BLaER1 (cell line): ENCODE results near the gene FOXC2.

ENCODE experiments used
- H3K27ac ChIP-seq: shearing (Covaris generic); formaldehyde crosslinking; 2 replicates; pipeline ENCODE4 v1.8.1; 2022
- H3K27me3 ChIP-seq: shearing (Covaris generic); formaldehyde crosslinking; 2 replicates; pipeline ENCODE4 v1.8.1; 2022
- H3K36me3 ChIP-seq: shearing (Covaris generic); formaldehyde crosslinking; 2 replicates; pipeline ENCODE4 v1.8.1; 2022
- H3K4me1 ChIP-seq: shearing (Covaris generic); formaldehyde crosslinking; 2 replicates; pipeline ENCODE4 v1.8.1; 2022
- H3K4me2 ChIP-seq: shearing (Covaris generic); formaldehyde crosslinking; 2 replicates; pipeline ENCODE4 v1.8.1; 2022
- H3K4me3 ChIP-seq: shearing (Covaris generic); formaldehyde crosslinking; 2 replicates; pipeline ENCODE4 v1.8.1; 2022
- H3K9ac ChIP-seq: shearing (Covaris generic); formaldehyde crosslinking; 2 replicates; pipeline ENCODE4 v1.8.1; 2022
- H3K9me3 ChIP-seq: shearing (Covaris generic); formaldehyde crosslinking; 2 replicates; pipeline ENCODE4 v1.8.1; 2022
- H4K20me1 ChIP-seq: shearing (Covaris generic); formaldehyde crosslinking; 2 replicates; pipeline ENCODE4 v1.8.1; 2022
- Cebpa-rat ChIP-seq: shearing (Covaris generic); IDR thresholded peaks from 2 replicates; pipeline ENCODE4 v1.8.1; 2022

FOXC2 gene

GRCh38 chr16:86532526-86532815, 34.2 kb upstream of the FOXC2 start:
- Histone ChIP-seq H3K27me3 (no peaks in the 10 kb centered on the region), H4K20me1 (no peaks in the 10 kb centered on the region), H3K4me2 (no peak overlapping the region), H3K4me3 (no peak overlapping the region), H3K27ac (no peak overlapping the region), H3K9ac (no peak overlapping the region), H3K9me3 (no peaks in the 10 kb centered on the region), H3K36me3 (peaks cover 62% of the 10 kb centered on the region), H3K4me1 (peaks cover 11% of the 10 kb centered on the region)
- no peak for TF ChIP-seq Cebpa-rat

DNA sequence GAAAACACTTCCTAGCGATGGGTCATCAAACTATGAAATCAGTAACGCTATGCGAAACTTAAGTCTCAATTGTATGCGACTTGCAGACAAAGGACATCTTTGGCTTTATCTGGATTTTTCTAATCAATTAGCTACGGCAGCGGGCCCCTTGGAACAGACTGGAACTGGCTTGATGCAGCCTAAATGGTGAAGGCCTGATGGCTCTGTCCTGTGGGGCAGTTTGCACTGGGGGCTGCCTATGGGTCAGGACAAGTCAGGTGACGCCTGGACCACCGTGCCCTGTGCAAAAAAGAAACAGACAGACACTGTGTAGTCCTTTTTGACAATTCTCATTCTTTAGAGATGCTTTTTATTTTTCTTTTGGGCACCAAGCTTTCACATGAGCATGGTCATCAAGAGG, 33.6 kb upstream of the FOXC2 start:
- Histone ChIP-seq H4K20me1 (no peaks in the 10 kb centered on the region), H3K36me3 (peaks cover 68% of the 10 kb centered on the region), H3K4me3 (no peak overlapping the region), H3K27me3 (no peaks in the 10 kb centered on the region), H3K27ac (no peak overlapping the region), H3K9me3 (no peaks in the 10 kb centered on the region), H3K4me1 (peaks cover 5% of the 10 kb centered on the region), H3K9ac (no peak overlapping the region), H3K4me2 (no peak overlapping the region)
- TF ChIP-seq Cebpa-rat: no peak

- TF ChIP-seq Cebpa-rat: no peak
- Histone ChIP-seq H3K9me3 (no peaks in the 10 kb centered on the region), H3K36me3 (peaks cover 72% of the 10 kb centered on the region), H4K20me1 (no peaks in the 10 kb centered on the region), H3K4me1 (no peaks in the 10 kb centered on the region), H3K9ac (no peak overlapping the region), H3K27me3 (no peaks in the 10 kb centered on the region), H3K4me3 (no peak overlapping the region), H3K4me2 (no peak overlapping the region), H3K27ac (no peak overlapping the region)
Observed at GRCh38 chr16:86533767-86534351, 32.8 kb upstream of the FOXC2 start.

DNA sequence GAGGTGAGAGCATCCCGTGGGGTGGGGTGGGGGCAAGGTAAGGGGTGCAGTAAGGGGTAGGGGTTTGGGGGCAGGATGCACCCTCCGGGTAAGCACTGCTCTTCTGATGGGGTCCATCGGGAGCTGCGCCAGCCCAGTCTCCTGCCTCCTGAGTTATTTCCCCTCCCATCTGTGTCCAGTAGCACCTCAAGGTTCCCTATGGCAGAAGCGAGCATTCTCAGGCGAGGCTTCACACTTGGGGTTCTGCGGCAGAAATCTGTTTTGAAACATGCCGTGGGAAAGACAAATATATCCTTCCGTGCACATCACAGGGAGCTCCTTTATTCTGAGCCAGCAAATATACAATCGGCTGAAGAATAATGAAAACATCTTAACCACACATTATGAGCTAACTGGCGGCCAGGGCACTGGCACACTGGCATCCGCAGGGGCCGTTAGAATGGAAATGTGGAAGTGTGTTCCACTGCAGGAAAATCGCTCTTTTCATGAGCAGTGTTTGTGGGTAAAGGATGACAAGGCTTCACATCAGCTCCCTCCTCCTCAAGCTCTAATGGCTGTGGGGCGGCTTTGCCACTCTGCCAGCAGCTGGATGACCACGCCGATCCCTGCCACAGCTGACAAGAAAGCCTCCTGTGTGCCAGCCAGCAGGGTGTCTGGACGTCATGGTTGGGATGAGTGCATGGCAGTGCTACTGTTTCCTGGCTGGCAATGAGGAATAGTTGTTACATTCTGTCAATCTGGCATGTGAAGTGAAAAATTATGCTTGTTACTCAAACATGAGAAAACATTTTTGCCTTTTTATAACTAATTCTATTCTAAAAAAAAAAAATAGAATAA, 31.6 kb upstream of the FOXC2 start:
- TF ChIP-seq Cebpa-rat: no peak
- Histone ChIP-seq H3K4me1 (no peaks in the 10 kb centered on the region), H3K27ac (no peak overlapping the region), H3K9me3 (no peaks in the 10 kb centered on the region), H3K4me2 (no peak overlapping the region), H4K20me1 (no peaks in the 10 kb centered on the region), H3K27me3 (no peaks in the 10 kb centered on the region), H3K36me3 (peaks cover 79% of the 10 kb centered on the region), H3K4me3 (no peak overlapping the region), H3K9ac (no peak overlapping the region)

- H4K20me1 ChIP-seq: no peaks in the 10 kb centered on the region
- no peak overlapping the region for H3K4me3 ChIP-seq
- no peak overlapping the region for H3K9ac ChIP-seq
- no peaks in the 10 kb centered on the region for H3K27me3 ChIP-seq
- H3K4me1 ChIP-seq: no peaks in the 10 kb centered on the region
- peaks cover 88% of the 10 kb centered on the region for H3K36me3 ChIP-seq
- H3K27ac ChIP-seq: no peak overlapping the region
- TF ChIP-seq Cebpa-rat: no peak
- H3K4me2 ChIP-seq: no peak overlapping the region
- no peaks in the 10 kb centered on the region for H3K9me3 ChIP-seq
Observed at GRCh38 chr16:86536621-86537020, 30.0 kb upstream of the FOXC2 start.

GRCh38 chr16:86537486-86537885, 29.1 kb upstream of the FOXC2 start:
- peaks cover 7% of the 10 kb centered on the region for H3K4me1 ChIP-seq
- no peaks in the 10 kb centered on the region for H4K20me1 ChIP-seq
- TF ChIP-seq Cebpa-rat: no peak
- H3K36me3 ChIP-seq: peaks cover 86% of the 10 kb centered on the region
- no peaks in the 10 kb centered on the region for H3K27me3 ChIP-seq
- no peak overlapping the region for H3K9ac ChIP-seq
- H3K27ac ChIP-seq: no peak overlapping the region
- no peak overlapping the region for H3K4me2 ChIP-seq
- no peak overlapping the region for H3K4me3 ChIP-seq
- no peaks in the 10 kb centered on the region for H3K9me3 ChIP-seq

DNA sequence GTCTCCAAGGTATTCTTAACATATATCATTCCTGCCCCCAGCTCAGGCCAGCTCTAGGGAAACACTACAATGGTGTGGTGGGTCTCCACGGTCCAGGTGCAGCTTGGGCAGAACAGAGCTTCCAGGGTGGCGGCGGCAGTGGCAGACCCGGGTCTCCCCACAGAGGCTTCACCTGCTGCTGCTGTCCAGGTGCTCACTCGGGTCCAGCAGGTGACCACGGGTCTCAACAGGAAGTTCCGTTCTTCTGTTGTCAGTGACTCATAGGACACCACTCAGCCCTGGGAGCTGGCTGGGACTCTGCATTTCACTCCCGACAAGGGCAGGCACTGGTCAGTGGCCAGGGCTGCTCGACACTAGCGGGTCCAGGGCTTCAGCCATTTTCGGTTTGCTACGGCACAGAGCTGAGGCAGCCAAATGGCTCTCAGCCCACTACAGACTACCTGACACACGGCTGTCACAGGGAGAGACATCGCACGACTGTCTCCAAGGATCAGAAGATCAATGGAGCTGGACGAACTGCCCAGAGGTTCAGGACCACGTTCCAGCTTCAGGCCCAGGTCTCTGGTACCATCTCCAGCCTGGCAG, 28.3 kb upstream of the FOXC2 start:
- no peak overlapping the region for H3K27ac ChIP-seq

DNA sequence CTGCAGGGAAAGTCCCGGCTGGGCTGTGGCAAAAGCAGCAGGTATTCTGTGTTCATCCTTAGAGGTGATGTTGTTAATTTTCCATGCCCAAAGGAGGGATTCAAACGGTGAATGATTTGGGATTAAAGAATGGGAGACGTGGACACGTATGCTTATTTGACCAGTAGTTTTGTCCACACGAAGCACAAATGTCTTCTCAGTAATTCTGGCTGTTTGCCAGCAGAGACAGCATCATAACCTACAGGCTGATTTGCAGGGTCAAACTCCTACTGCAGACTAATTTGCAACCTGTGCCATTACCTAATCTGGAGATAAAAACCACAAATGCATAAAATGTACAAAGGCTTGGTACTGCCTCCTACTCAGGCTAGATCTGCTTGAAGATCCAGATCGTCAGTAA, 25.7 kb upstream of the FOXC2 start:
- peaks cover 80% of the 10 kb centered on the region for H3K36me3 ChIP-seq

More for the DNA sequence above, 28.3 kb upstream of the FOXC2 start:
- peaks cover 78% of the 10 kb centered on the region for H3K36me3 ChIP-seq
- H3K9ac ChIP-seq: no peak overlapping the region
- no peaks in the 10 kb centered on the region for H3K27me3 ChIP-seq
- H3K4me2 ChIP-seq: no peak overlapping the region
- peaks cover 15% of the 10 kb centered on the region for H3K4me1 ChIP-seq
- H3K9me3 ChIP-seq: no peaks in the 10 kb centered on the region
- H4K20me1 ChIP-seq: 0 out of 2 replicates have a peak, but pooled peaks cover under 1% of the 10 kb centered on the region
- no peak overlapping the region for H3K4me3 ChIP-seq
- TF ChIP-seq Cebpa-rat: no peak

DNA sequence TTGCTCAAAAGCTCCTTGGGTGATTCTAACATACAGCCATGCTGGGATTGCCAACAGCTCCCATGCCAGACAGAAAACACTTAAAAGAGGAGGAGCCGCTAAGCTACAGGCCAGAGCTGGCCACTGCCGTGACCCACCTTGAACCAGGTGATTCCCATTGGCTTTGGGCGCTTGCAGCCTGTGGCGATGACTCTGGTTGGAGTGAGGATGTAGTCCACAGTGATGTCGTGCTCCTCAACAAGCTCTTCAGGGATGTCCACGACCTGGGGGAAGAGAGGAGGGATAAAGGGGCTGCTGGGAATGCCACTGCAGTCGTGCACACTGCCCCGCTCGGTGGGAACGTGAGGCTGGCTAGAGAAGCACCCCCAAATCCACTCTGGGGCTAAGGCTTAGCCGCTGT, 25.1 kb upstream of the FOXC2 start:
- no peak overlapping the region for H3K4me2 ChIP-seq
- H3K36me3 ChIP-seq: peaks cover 80% of the 10 kb centered on the region
- H4K20me1 ChIP-seq: 0 out of 2 replicates have a peak, but pooled peaks cover 7% of the 10 kb centered on the region
- TF ChIP-seq Cebpa-rat: no peak
- peaks cover 26% of the 10 kb centered on the region for H3K4me1 ChIP-seq
- H3K27ac ChIP-seq: no peak overlapping the region
- no peaks in the 10 kb centered on the region for H3K9me3 ChIP-seq
- H3K27me3 ChIP-seq: no peaks in the 10 kb centered on the region
- H3K4me3 ChIP-seq: no peak overlapping the region
- no peak overlapping the region for H3K9ac ChIP-seq

More for the DNA sequence above, 25.7 kb upstream of the FOXC2 start:
- H3K9me3 ChIP-seq: no peaks in the 10 kb centered on the region
- 0 out of 2 replicates have a peak, but pooled peaks cover 7% of the 10 kb centered on the region for H4K20me1 ChIP-seq
- no peak overlapping the region for H3K4me2 ChIP-seq
- H3K4me3 ChIP-seq: no peak overlapping the region
- no peaks in the 10 kb centered on the region for H3K27me3 ChIP-seq
- no peak for TF ChIP-seq Cebpa-rat
- no peak overlapping the region for H3K9ac ChIP-seq
- H3K4me1 ChIP-seq: peaks cover 26% of the 10 kb centered on the region
- no peak overlapping the region for H3K27ac ChIP-seq
